Measurements from ENCODE around the gene CACNA2D3. TPM values are rescaled to one million over a fixed set of nuclear protein-coding genes. Genes with fewer than 3 reads are reported as not detected.

Gene CACNA2D3
- polyA plus RNA-seq, 1 donor (not counting 4 experiments of a cell fraction or from before 2014, with no cell fraction given), result 0.08 TPM

- dilution Hi-C loops (cut with MboI; ENCODE audit: extremely low pct_ligation_motif_present, low sequenced_read_pairs), result no loop called here
- no peaks in the 10 kb centered on the region for H3K27me3 ChIP-seq (ENCODE audit: control insufficient read depth, extremely low read depth, insufficient read depth, low read length)
- no peaks in the 10 kb centered on the region for H3K79me2 ChIP-seq (ENCODE audit: control insufficient read depth, insufficient read depth, low read length)
- no peaks in the 10 kb centered on the region for H3K9me3 ChIP-seq (ENCODE audit: control insufficient read depth, low read depth, low read length)
- H2AFZ ChIP-seq (ENCODE audit: control insufficient read depth, low read length), result no peak overlapping the region
- H3K36me3 ChIP-seq (ENCODE audit: control insufficient read depth in 2 of 2, extremely low read depth in 1 of 2, insufficient read depth in 2 of 2, low read length in 2 of 2), result no peaks in the 10 kb centered on the region
- no peaks in the 10 kb centered on the region for H3K4me1 ChIP-seq (ENCODE audit: control insufficient read depth, extremely low read depth, insufficient read depth, low read length)
- no peaks in the 10 kb centered on the region for H3K9me1 ChIP-seq (ENCODE audit: control insufficient read depth, extremely low read depth, insufficient read depth, low read length)
- no peak overlapping the region for H3K4me2 ChIP-seq (ENCODE audit: control insufficient read depth, extremely low read depth, insufficient read depth, low read depth, low read length)
- no peaks in the 10 kb centered on the region for H4K20me1 ChIP-seq (ENCODE audit: control insufficient read depth, extremely low read depth, insufficient read depth, low read length)
- H3K4me3 ChIP-seq (ENCODE audit: control insufficient read depth in 2 of 3, extremely low read depth in 1 of 3, insufficient read depth in 2 of 3, low read depth in 1 of 3, low read length in 3 of 3), result no peak overlapping the region
- no peak for DNase-seq (ENCODE audit: low read depth, low spot score)
- no peak overlapping the region for H3K9ac ChIP-seq (ENCODE audit: control insufficient read depth, extremely low read depth, insufficient read depth, low read length)
- FAIRE-seq, result no peak
- TF ChIP-seq CTCF (optimal IDR thresholded peaks at IDR 0.05 in 1 of 3, IDR thresholded peaks at IDR 0.05 in 1 of 3, conservative IDR thresholded peaks at IDR 0.05 in 1 of 3; ENCODE audit: extremely low read depth in 1 of 3, insufficient read depth in 2 of 3, low read length in 3 of 3), result no peak
- no peak for TF ChIP-seq EZH2 (IDR thresholded peaks at IDR 0.05; ENCODE audit: low read length)
- no peak overlapping the region for H3K27ac ChIP-seq (ENCODE audit: control insufficient read depth, insufficient read depth, low read length)
Observed at GRCh38 chr3:54331341-54331740, 209.0 kb downstream of the CACNA2D3 start.

GRCh38 chr3:54337846-54338245 is 215.5 kb downstream of the CACNA2D3 start:
- DNase-seq (ENCODE audit: low read depth, low spot score), result no peak
- no peaks in the 10 kb centered on the region for H4K20me1 ChIP-seq (ENCODE audit: control insufficient read depth, extremely low read depth, insufficient read depth, low read length)
- H2AFZ ChIP-seq (ENCODE audit: control insufficient read depth, low read length), result no peak overlapping the region
- H3K27ac ChIP-seq (ENCODE audit: control insufficient read depth, insufficient read depth, low read length), result no peak overlapping the region
- no peaks in the 10 kb centered on the region for H3K9me1 ChIP-seq (ENCODE audit: control insufficient read depth, extremely low read depth, insufficient read depth, low read length)
- no peaks in the 10 kb centered on the region for H3K27me3 ChIP-seq (ENCODE audit: control insufficient read depth, extremely low read depth, insufficient read depth, low read length)
- H3K9ac ChIP-seq (ENCODE audit: control insufficient read depth, extremely low read depth, insufficient read depth, low read length), result no peak overlapping the region
- H3K36me3 ChIP-seq (ENCODE audit: control insufficient read depth in 2 of 2, extremely low read depth in 1 of 2, insufficient read depth in 2 of 2, low read length in 2 of 2), result no peaks in the 10 kb centered on the region
- H3K9me3 ChIP-seq (ENCODE audit: control insufficient read depth, low read depth, low read length), result no peaks in the 10 kb centered on the region
- no peak for TF ChIP-seq EZH2 (IDR thresholded peaks at IDR 0.05; ENCODE audit: low read length)
- no peak for TF ChIP-seq CTCF (optimal IDR thresholded peaks at IDR 0.05 in 1 of 3, IDR thresholded peaks at IDR 0.05 in 1 of 3, conservative IDR thresholded peaks at IDR 0.05 in 1 of 3; ENCODE audit: extremely low read depth in 1 of 3, insufficient read depth in 2 of 3, low read length in 3 of 3)
- no peaks in the 10 kb centered on the region for H3K4me1 ChIP-seq (ENCODE audit: control insufficient read depth, extremely low read depth, insufficient read depth, low read length)
- H3K4me2 ChIP-seq (ENCODE audit: control insufficient read depth, extremely low read depth, insufficient read depth, low read depth, low read length), result no peak overlapping the region
- no peak overlapping the region for H3K4me3 ChIP-seq (ENCODE audit: control insufficient read depth in 2 of 3, extremely low read depth in 1 of 3, insufficient read depth in 2 of 3, low read depth in 1 of 3, low read length in 3 of 3)
- dilution Hi-C loops (cut with MboI; ENCODE audit: extremely low pct_ligation_motif_present, low sequenced_read_pairs), result no loop called here
- FAIRE-seq, result no peak
- H3K79me2 ChIP-seq (ENCODE audit: control insufficient read depth, insufficient read depth, low read length), result no peaks in the 10 kb centered on the region
